GM23338 (cell line): Measurements from ENCODE around the gene KAT2A.
"Not testable (repeated sequence)": the region's sequence is repeated elsewhere in the genome, so short reads cannot be mapped to it uniquely, and the experiment has no call there.

Source experiments
- CREB1 ChIP-seq: fragments of 250-450 bp; sonication (Bioruptor Pico); IDR thresholded peaks from 2 replicates; pipeline ENCODE4 v1.5.0; 2020; ENCODE audit warnings: low read depth, mild to moderate bottlenecking, moderate library complexity
- EZH2phosphoT487 ChIP-seq: fragments of 200-600 bp; sonication (generic); IDR thresholded peaks from one replicate; pipeline ENCODE4 v1.8.1; 2018; ENCODE audit warnings: antibody characterized with exemption; ENCODE audit not compliant: unreplicated experiment
- JUNB ChIP-seq: IDR thresholded peaks from one replicate; pipeline ENCODE4 v1.6.1; 2016; ENCODE audit warnings: antibody characterized with exemption; ENCODE audit not compliant: unreplicated experiment
- POLR2AphosphoS5 ChIP-seq: IDR thresholded peaks from 2 replicates; pipeline ENCODE4 v1.6.1; 2016; ENCODE audit warnings: antibody characterized with exemption, low read depth
- REST ChIP-seq: IDR thresholded peaks from one replicate; pipeline ENCODE4 v1.6.1; 2018; ENCODE audit warnings: antibody characterized with exemption; ENCODE audit not compliant: unreplicated experiment
- TF ChIP-seq, protein P1 (sequence below), 2 experiments: fragments of 200-600 bp in 1 of 2; sonication (generic) in 1 of 2; conservative IDR thresholded peaks; 2 replicates each; pipeline versions ENCODE4 v1.5.1 to v1.6.1; 2016 to 2017; ENCODE audit warnings: antibody characterized with exemption in 2 of 2, low read depth in 2 of 2, mild to moderate bottlenecking in 2 of 2, moderate library complexity in 1 of 2
- TF ChIP-seq, protein P2 (sequence below): IDR thresholded peaks from 2 replicates; pipeline ENCODE4 v1.6.1; 2016; ENCODE audit warnings: antibody characterized with exemption

- TF ChIP-seq REST, JUNB, POLR2AphosphoS5, EZH2phosphoT487, CREB1: not testable (repeated sequence)
- TF ChIP-seq, protein P1, sequence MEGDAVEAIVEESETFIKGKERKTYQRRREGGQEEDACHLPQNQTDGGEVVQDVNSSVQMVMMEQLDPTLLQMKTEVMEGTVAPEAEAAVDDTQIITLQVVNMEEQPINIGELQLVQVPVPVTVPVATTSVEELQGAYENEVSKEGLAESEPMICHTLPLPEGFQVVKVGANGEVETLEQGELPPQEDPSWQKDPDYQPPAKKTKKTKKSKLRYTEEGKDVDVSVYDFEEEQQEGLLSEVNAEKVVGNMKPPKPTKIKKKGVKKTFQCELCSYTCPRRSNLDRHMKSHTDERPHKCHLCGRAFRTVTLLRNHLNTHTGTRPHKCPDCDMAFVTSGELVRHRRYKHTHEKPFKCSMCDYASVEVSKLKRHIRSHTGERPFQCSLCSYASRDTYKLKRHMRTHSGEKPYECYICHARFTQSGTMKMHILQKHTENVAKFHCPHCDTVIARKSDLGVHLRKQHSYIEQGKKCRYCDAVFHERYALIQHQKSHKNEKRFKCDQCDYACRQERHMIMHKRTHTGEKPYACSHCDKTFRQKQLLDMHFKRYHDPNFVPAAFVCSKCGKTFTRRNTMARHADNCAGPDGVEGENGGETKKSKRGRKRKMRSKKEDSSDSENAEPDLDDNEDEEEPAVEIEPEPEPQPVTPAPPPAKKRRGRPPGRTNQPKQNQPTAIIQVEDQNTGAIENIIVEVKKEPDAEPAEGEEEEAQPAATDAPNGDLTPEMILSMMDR (conservative IDR thresholded peaks at IDR 0.05; ENCODE audit: low read depth in 2 of 2): not testable (repeated sequence)
- TF ChIP-seq, protein P2, sequence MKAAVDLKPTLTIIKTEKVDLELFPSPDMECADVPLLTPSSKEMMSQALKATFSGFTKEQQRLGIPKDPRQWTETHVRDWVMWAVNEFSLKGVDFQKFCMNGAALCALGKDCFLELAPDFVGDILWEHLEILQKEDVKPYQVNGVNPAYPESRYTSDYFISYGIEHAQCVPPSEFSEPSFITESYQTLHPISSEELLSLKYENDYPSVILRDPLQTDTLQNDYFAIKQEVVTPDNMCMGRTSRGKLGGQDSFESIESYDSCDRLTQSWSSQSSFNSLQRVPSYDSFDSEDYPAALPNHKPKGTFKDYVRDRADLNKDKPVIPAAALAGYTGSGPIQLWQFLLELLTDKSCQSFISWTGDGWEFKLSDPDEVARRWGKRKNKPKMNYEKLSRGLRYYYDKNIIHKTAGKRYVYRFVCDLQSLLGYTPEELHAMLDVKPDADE: not testable (repeated sequence)
These were observed 19.5 kb upstream of the KAT2A start for GRCh38 chr17:42140690-42141089.
